HG03039 (cell line): ENCODE data around the gene SLPI.

Experiments
- ATAC-seq: cut with Tn5 transposase; IDR thresholded peaks from one replicate; pipeline ENCODE4 v1.9.1; 2021; ENCODE audit warnings: mild to moderate bottlenecking, moderate library complexity; ENCODE audit not compliant: unreplicated experiment

SLPI gene

GRCh38 chr20:45221076-45221475 is 33.3 kb downstream of the SLPI start, which contains the start of gene SEMG2:
Gene SEMG2, plus strand, starts transcription at chr20:45221373. Its CDS starts 17 bp downstream, at chr20:45221390.
- ATAC-seq: no peak

GRCh38 chr20:45218636-45219035 is 35.7 kb downstream of the SLPI start:
- ATAC-seq: no peak

GRCh38 chr20:45218124-45218523 is 36.2 kb downstream of the SLPI start:
- ATAC-seq: no peak

DNA sequence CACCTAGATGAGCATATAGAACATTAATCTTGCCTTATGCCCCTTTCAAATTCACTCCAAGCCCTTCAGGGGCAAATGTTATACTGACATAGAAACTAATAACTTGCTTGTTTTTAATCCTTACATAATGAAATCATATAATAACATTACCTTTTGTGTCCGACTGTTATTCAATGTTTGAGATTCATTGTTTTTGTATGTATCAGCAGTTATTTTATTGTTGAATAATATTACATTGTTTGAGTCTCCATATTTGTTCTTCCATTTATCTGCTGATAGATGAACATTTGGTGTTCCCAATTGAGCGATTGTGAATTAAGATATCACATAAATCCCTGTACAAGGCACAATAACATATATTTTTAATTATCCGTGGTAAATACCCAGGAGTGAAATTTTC is 41.5 kb downstream of the SLPI start:
- no peak for ATAC-seq

DNA sequence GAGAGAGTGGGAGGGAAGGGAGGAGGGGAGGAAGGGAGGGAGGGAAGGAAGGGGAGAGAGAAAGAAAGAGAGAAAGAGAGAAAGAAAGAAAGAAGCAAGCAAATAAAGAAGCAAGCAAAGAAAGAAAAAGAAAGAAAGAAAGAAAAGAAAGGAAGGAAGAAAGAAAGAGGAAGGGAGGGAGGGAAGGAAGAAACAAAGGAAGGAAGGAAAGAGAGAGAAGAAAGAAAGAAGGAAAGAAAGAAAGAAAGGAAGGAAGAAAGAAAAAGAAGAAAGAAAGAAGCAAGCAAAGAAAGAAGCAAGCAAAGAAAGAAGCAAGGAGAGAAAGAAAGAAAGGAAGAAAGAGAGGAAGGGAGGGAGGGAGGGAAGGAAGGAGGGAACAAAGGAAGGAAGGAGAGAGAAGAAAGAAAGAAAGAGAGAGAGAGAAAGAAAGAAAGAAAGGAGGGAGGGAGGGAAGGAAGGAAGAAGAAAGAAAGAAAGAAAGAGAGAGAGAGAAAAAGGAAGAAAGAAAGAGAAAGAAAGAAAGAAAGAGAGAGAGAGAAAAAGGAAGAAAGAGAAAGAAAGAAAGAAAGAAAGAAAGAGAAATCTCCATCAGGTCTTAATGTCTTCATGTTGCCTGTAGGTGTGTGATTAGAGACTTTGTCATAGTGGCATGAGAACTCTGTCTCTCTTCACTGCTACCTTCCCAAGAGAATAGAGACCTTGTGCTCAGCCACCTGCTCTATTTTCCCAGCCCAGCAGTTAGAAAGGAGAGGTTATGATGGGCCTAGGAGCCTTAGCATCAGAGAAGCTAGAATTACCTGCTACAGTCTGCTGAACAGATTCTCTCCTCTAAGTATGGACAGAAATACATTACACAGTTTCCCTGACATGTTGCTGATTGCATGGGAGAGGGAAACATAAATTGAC is 42.5 kb downstream of the SLPI start:
- no peak for ATAC-seq

GRCh38 chr20:45209924-45210323 is 44.4 kb downstream of the SLPI start:
- no peak for ATAC-seq

- no peak for ATAC-seq
Observed at GRCh38 chr20:45206725-45207124, 47.6 kb downstream of the SLPI start, which contains the start of gene SEMG1. Gene SEMG1, plus strand, starts transcription at chr20:45207033. Its CDS starts 21 bp downstream, at chr20:45207054.
